Inflammatory macrophage (primary cell): ENCODE results near the gene PLXNB3.

Experiments
- DNase-seq, 2 donors: peaks; one replicate each; pipeline ENCODE4 v3.0.0-alpha.2; 2020 to 2022

The PLXNB3 gene

DNA sequence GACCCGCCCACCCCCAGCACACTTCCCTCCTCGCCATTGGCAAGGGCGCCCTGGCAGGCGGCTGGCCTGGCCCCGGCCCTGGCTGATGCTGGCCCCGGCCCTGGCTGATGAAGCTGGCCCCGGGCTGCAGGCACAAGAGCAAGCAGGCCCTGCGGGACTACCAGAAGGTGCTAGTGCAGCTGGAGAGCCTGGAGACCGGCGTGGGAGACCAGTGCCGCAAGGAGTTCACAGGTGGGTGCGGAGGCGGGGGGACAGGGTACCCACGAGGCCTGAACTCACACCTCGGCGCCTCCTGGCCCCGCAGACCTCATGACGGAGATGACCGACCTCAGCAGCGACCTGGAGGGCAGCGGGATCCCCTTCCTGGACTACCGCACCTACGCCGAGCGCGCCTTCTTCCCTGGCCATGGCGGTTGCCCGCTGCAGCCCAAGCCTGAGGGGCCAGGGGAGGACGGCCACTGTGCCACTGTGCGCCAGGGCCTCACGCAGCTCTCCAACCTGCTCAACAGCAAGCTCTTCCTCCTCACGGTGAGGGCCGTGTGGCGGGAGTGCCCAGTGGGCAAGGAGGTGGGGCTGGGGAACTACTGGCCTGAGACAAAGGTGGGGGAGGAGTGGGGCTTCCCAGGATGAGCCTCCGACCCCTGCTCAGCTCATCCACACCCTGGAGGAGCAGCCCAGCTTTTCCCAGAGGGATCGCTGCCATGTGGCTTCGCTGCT is 10.7 kb downstream of the PLXNB3 start:
- DNase-seq: no peak

DNA sequence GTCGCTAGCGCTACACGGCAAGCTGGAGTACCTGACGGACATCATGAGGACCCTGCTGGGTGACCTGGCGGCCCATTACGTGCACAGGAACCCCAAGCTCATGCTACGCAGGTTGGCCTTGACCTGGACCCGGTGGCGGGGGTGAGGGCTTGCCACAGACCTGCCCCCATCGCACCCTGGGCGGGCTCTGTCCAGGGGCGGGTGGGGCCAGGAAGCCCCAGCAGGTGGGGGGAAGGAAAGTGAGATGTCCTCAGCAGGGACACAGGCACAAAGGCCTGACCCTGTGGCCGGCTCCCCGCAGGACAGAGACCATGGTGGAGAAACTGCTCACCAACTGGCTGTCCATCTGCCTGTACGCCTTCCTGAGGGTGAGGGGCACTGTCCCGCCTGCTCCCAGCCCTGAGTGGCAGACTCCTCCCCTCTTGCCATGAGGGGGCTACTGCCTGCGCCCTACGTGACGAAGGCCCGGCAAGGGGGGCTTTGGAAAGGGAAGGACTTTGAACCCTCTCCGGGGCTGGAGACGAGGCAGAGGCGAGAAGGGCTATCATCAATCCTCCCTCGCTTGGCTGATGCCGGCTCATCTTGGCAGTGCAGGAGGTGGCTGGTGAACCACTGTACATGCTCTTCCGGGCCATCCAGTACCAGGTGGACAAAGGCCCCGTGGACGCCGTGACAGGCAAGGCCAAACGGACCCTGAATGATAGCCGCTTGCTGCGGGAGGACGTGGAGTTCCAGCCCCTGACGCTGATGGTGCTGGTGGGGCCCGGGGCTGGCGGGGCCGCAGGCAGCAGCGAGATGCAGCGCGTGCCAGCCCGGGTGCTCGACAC is 11.5 kb downstream of the PLXNB3 start:
- no peak for DNase-seq

DNA sequence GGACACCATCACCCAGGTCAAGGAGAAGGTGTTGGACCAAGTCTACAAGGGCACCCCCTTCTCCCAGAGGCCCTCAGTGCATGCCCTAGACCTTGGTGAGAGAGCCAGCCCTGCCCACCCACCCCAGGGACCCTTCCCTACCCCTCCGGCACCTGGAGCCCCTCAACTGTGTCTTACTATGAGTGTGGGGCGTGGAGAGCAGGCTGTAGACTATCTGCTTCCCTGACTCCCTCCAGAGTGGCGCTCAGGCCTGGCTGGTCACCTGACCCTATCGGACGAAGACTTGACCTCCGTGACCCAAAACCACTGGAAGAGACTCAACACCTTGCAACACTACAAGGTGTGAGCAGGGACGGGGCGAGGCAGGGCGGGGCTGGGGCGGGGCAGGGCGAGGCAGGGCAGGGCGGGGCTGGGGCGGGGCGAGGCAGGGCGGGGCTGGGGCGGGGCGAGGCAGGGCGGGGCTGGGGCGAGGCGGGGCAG is 12.1 kb downstream of the PLXNB3 start:
- DNase-seq: no peak

DNA sequence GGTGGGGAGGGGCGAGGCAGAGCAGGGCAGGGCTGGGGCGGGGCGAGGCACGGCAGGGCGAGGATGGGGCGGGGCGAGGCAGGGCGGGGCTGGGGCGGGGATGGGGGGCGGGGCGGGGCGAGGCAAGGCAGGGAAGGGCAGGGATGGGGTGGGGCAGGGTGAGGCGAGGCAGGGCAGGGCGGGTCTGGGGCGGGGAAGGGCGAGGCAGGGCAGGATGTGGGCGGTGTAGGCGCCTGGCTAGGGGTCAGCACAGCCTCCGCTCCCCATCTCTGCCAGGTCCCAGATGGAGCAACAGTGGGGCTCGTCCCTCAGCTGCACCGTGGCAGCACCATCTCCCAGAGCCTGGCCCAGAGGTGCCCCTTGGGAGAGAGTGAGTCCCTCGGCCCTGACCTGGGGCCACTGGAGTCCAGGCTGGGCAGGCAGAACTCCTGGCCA is 12.6 kb downstream of the PLXNB3 start:
- DNase-seq: no peak

DNA sequence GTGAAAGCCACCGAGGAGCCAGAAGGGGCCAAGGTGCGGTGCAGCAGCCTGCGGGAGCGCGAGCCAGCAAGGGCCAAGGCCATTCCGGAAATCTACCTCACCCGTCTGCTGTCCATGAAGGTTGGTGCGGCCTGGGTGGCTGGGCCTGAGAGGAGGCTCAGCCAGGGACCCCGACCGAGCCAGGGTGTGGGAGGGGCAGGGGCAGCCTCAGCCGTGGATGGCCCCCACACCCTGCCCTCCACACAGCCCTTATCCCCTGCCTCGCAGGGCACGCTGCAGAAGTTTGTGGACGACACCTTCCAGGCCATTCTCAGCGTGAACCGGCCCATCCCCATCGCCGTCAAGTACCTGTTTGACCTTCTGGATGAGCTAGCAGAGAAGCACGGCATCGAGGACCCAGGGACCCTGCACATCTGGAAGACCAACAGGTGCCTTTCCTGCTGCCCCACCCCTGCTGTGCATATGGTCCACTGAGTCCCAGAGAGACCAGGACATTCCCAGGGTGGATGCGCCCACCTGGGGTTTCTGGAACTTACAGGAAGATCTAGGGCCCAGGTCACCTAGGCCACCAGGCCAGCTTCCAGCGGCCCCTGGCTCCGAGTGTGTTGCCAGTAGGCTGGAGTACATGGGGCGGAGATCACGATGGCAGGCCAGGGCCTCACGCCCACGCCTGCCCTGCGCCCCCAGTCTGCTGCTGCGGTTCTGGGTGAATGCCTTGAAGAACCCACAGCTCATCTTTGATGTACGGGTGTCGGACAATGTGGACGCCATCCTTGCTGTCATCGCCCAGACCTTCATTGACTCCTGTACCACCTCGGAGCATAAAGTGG is 13.4 kb downstream of the PLXNB3 start:
- no peak for DNase-seq

DNA sequence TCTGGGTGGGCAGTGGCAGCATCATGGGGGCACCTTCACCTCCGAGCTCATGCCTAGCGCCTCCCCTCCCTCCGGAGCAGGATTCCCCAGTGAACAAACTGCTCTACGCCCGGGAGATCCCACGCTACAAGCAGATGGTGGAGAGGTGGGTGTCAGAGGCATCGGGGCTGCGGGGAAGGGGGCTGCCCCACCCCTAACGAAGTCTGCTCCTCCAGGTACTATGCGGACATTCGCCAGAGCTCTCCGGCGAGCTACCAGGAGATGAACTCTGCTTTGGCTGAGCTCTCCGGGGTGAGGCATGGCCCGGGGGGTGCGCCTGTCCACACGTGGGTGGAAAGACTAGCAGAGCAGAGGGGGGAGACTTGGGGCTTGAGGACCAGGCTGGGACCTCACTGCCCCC is 14.1 kb downstream of the PLXNB3 start:
- DNase-seq: no peak

DNA sequence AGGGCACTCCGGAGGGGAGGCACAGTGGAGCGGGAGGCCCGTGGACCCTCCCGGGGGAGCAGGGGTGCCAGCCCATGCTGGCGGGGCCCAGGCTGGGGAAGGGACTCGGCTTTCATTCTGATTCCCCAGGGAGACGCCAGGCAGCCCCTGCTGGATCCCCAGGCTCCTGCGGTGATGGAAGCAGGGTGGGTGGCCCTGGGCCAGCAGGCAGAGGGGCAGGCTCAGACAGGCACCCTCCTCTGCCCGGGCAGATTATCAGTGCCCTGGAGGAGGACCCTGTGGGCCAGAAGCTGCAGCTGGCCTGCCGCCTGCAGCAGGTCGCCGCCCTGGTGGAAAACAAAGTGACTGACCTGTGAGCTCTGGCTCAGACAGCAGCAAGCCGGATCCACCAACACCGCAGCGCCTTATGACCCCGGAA is 14.6 kb downstream of the PLXNB3 start:
- no peak for DNase-seq

DNA sequence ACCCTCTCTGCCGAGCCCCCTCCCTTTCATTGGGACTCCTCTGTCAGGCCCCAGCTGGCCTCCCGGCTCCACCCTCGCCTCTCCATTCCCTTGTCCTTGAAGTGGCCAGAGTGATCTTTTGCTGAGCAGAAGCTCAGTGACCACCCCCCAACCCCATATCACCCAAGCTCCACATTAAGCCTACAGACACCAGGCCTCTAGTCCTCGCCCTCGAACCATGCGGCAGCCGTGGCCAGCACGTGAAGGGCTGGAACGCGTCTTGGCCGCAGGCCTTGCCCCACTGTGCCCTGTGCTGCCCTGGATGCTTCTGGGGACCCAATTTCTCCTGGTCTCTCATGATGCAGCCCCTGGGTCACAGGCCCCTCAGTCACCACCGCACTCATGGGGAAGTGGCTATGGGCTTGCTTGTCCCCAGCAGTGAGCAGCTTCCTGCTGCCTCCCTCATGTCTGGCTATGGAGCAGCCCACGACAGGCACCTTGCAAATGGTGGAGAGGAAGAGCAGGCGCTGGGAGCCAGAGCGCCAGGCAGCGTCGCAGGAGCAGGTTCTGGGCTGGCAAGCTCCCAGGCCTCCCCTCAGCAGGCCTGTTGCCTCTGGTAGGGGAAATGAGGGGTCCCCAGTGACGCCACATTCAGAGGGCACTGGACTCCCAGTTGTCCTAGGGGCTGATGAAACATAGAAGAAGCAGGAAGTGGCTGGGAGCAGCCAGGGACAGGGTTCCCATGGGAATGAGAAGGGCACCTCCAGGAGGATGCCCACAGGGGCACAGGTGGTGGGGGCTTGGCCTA is 16.0 kb downstream of the PLXNB3 start:
- DNase-seq: peak in 1 of 2 donors; percentile 43

DNA sequence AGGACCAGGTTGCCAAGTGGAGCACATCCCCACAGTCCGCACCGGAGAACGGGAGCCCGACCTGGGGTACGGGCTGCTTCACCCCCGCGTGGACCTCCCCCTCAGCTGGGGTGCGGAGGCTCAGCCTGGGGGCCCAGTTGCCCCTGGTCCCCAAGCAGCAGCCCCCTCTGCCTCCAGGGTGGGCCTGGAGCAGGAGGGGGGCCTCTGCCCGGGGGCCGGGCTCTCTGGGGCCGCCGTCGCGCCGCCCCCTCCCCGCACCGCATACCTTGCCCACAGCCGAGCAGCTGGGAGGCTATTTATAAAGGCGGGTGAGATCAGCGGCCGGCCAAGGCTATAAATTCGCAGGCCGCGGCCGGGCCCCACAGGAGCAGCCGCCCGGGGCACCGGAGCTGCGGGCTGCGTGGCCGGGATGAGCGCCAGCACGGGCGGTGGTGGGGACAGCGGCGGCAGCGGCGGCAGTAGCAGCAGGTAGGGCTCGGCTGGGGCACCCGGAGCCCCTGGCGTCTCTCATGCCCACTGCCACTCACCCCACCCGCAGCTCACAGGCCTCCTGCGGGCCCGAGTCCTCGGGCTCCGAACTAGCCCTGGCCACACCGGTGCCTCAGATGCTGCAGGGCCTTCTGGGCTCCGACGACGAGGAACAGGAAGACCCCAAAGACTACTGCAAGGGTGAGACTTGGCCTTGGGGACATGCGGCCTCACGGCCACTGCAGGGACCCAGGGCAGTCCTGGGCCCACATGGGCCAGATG is 16.8 kb downstream of the PLXNB3 start, which contains the start of gene SRPK3:
TSS of gene SRPK3 (plus strand) at position 364 of the 750 bp plus-strand sequence. CDS start at position 410, 46 bp downstream.
- no peak for DNase-seq

DNA sequence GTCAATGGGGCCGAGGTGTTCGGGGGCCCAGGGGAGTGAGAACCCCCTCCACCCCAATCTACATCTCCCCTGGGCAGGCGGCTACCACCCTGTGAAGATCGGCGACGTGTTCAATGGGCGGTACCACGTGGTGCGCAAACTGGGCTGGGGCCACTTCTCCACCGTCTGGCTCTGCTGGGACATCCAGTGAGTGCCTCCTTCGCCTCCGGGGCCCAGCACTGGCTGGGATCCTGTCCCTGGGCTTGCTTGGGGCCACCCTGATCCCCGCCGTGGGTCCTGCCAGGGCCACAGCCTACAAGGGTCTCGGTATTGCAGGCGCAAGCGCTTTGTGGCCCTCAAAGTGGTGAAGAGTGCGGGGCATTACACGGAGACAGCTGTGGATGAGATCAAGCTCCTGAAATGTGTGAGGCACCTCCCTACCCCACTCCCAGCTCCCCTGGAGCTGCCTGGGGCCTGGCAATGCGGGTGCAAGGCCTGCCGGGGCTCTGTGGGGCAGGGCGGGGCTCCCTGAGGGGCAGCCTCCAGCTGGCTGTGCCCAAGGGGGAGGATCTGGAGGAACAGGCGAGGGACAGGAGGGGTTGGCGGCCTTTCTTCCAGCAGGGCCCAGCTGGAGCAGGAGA is 17.5 kb downstream of the PLXNB3 start:
- DNase-seq: no peak

DNA sequence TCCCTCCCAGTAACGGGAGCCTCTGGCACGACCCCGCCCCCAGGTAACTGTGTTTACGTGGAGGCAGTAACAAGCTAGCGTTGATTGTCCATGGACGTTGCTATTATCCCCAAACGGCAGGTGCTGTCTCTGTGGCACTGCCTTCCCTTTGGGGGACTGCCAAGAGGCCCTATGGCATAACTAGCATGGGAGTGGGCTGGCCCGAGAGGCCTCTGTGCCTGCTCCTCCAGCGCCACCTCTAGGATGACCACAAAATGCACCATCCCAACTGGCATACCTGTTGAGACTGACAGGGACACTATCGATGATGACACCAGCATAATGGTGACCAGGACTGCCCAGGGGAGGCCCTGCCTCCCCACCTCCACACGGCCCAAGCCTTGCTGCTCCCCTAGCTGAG is 18.3 kb downstream of the PLXNB3 start:
- no peak for DNase-seq

DNA sequence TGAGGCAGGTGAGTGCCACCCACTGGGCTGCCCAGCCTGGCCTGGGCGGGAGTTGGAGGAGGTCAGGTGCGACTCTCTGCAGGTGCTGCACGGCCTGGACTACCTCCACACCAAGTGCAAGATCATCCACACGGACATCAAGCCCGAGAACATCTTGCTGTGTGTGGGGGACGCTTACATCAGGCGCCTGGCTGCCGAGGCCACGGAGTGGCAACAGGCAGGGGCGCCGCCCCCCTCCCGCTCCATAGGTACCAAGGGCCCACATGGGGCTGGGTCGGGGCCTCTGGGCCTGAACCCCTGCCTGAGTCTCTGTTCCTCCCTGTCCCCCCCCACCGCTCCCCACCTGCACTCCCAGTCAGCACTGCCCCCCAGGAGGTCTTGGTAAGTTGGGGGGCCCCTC is 18.8 kb downstream of the PLXNB3 start:
- DNase-seq: no peak

DNA sequence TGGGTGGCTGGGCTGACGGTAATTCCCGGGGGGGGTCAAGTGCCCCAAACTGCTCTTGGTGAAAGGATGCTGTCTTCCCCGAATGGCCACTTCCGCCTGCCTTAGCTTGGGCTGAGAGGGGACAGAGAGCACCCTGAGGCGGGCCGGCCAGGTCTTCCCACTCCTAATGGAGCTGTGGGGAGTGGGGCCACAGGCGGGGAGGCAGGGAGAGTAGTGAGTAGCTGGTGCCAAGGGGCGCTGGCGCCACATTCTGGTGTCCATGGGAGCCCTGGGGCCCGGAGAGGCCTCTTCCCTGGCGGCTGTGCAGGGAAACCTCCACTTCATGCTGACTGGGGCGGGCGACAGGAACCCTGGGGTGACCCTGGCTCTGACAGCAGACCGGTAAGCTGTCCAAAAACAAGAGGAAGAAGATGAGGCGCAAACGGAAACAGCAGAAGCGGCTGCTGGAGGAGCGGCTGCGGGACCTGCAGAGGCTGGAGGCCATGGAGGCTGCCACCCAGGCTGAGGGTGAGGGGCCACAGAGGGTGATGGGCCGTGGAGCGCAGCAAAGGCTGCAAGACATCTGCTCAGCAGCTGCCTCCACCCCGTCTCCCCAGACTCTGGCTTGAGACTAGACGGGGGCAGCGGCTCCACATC is 19.4 kb downstream of the PLXNB3 start:
- DNase-seq: no peak

DNA sequence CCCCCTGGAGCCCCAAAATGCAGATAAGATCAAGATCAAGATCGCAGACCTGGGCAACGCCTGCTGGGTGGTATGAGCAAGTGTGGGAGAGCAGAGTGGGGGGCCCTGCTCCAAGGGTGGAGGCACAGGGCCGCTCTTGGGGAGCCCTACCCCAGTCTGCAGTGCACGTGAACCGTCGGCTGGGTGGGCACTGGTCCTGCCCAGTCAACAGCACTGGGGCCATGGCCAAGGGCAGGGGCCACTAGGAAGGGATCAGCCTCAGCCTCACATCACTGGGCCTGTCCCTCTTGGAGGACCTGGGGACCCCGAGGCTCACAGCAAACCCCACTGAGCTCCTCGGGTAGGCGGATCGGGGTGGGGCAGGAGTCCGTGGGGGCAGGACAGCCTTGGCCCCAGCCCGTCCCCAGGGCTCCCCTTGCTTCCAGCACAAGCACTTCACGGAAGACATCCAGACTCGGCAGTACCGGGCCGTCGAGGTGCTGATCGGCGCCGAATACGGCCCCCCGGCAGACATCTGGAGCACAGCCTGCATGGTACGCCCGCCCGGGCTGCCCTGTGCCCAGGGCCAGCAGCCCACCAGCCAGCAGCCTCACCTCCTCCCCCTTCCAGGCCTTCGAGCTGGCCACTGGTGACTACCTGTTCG is 20.4 kb downstream of the PLXNB3 start:
- DNase-seq: no peak

DNA sequence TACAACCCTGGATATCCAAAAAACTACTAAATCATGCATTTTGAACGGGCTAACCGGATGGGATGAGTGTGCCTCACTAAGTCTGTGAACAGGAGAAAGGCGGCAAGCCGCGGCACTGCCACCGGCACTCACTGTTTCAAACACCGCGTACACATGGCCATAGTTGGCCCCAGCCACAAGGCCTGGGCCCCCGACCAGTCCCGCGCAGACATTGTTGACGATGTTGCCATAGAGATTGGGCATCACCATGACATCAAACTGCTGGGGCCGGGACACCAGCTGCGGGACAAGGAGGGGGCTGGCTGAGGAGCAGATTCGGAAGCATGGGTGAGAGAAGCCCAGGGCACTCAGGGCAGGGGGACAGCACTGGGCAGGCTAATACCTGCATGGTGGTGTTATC is 22.6 kb downstream of the PLXNB3 start:
- no peak for DNase-seq

DNA sequence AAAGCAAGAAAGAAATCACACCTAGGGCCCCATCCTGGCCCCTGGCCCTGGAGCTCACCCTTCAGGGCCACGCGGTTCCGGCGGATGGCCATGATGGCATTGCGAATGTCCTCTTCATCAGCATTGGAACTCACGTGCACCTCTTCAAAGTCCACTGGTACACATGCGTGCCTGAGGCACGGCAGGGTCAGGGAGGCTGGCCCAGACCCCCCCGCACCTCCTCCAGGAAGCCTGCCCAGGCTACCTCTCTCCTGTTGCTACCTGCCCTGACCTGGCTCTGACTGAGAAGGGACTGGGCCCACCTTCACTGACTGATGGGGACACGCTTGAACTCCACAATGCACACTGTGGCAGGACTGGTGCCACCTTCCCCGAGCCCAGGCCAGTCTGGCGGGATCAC is 25.6 kb downstream of the PLXNB3 start:
- no peak for DNase-seq

DNA sequence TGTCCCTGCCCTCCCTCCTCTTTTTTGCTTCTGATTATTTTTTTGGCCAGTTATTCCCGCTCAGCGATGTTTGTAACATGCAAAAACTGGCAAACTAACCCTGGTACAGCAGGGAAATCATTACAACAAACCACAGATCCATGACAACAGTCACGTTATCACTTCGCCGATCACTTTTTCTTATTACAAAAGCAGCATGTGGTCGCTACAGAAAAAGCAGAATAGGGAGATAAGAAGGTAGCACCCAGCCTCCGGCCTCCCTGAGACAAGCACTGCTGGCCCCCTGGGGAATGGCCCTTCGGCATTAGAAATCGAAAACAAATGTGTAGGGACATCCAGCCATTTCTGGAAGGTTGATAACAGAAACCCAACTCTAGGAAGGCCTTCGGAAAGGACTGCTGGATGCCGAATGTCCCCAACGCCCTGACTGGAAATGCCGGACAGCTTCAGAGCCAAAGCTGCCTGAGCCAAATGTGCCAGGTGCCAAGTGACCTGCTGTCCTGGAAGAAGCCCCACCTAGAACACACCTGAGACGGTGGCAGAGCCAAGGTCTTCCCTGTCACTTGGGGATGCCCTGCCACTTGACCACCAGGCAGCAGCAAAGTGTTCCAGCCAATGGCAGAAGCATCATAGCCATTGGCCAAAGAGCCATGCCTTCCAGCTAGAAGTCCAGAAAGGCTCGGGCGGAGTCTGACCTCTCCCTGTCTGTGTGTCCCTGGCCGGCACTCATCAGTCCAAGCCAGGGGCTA is 27.2 kb downstream of the PLXNB3 start:
- DNase-seq: no peak

DNA sequence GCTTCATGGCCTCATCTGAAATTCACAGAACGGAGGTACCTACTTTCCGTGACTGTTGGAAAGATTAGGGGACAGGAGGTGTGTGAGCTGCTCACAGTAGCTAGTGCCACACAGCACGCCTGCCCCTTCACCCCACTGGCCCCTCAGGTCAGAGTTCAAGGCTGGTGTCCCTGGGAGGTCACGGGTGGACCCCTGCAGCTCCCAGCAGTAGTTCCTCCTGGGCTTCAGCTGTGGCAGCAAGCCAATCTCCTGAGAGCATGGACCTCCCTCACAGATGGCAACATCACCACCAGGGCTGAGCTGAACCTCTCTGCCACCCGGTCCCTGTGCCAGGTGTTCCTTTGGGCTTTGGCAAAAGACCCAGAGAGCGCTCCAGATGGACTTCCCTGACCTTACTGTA is 28.3 kb downstream of the PLXNB3 start:
- no peak for DNase-seq

DNA sequence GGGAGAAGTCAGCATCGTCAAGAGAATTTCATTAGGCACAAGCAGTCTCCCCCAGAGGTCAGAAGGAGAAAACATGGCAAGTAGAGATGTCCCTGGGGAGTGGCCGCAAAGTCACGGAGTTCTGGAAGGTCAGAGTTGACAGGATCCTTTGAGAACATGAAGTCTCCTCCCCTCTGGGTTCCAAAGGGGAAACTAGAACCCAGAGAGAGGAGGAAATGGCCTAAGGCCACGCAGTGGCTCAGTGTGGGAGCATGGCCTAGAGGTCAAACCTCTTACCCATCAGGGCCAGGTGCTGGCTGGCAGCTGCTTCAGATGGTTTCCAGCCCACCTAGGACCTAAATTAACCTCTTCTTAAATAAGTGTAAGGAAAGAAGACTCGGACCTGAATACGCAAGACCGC is 29.2 kb downstream of the PLXNB3 start:
- DNase-seq: peak; percentile 68 to 72
